Mammary epithelial cell (primary cell): ENCODE data around the gene LCA5.

Source experiments
- CTCF ChIP-seq, 2 donors: IDR thresholded peaks in 1 of 2; conservative IDR thresholded peaks in 1 of 2; 2 replicates each; pipeline ENCODE4 v1.5.1; 2011 to 2012; ENCODE audit warnings: inconsistent platforms in 2 of 2, low read length in 2 of 2, mild to moderate bottlenecking in 2 of 2, control low read depth in 1 of 2, low read depth in 1 of 2; ENCODE audit not compliant: insufficient read depth in 1 of 2; ENCODE audit errors: extremely low read depth in 1 of 2
- EZH2 ChIP-seq: IDR thresholded peaks from 2 replicates; pipeline ENCODE4 v1.6.1; 2012; ENCODE audit warnings: low read length, inconsistent platforms, borderline replicate concordance

GRCh38 chr6:79564636-79565035 lies 27.4 kb upstream of the LCA5 start:
- TF ChIP-seq CTCF (conservative IDR thresholded peaks at IDR 0.05 in 1 of 2, IDR thresholded peaks at IDR 0.05 in 1 of 2; ENCODE audit: extremely low read depth in 1 of 2, insufficient read depth in 1 of 2, low read depth in 1 of 2, low read length in 2 of 2): no peak
- TF ChIP-seq EZH2: no peak
